ENCODE measurements around the gene RASGRP1. TPM values are rescaled to one million over a fixed set of nuclear protein-coding genes. Genes with fewer than 3 reads are reported as not detected.

RASGRP1 gene
- total RNA-seq, 1 donor from 2014 or later: 2.3 TPM

DNA sequence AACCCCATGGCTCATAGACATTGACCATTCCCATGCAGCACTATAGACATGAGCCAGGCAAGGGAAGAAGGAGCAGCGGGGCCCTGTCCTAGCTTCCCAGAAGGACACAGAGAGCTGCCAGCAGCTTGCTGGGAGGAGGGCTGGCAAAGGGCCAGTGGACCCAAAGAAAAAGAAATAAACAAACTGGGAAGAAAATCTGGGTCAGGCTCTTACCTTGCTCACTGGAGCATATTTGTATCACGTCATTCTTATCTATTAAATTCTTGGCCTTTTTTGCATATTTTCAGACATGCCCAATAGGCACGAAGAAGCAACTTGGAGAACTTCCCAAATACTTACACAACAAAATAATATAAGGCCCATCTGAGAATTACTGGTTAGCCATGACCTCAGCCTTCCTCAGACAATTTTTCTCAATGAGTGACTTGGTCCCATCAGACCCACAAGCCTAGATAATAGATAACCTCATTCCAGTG lies 28.4 kb downstream of the RASGRP1 start:
- H3K4me3 ChIP-seq: no peak overlapping the region
- intact Hi-C loops (cut with DNase I): no loop called here
- ATAC-seq: no peak
- TF ChIP-seq, protein P1, sequence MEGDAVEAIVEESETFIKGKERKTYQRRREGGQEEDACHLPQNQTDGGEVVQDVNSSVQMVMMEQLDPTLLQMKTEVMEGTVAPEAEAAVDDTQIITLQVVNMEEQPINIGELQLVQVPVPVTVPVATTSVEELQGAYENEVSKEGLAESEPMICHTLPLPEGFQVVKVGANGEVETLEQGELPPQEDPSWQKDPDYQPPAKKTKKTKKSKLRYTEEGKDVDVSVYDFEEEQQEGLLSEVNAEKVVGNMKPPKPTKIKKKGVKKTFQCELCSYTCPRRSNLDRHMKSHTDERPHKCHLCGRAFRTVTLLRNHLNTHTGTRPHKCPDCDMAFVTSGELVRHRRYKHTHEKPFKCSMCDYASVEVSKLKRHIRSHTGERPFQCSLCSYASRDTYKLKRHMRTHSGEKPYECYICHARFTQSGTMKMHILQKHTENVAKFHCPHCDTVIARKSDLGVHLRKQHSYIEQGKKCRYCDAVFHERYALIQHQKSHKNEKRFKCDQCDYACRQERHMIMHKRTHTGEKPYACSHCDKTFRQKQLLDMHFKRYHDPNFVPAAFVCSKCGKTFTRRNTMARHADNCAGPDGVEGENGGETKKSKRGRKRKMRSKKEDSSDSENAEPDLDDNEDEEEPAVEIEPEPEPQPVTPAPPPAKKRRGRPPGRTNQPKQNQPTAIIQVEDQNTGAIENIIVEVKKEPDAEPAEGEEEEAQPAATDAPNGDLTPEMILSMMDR (IDR thresholded peaks at IDR 0.05): no peak
- H3K27ac ChIP-seq: no peak overlapping the region
- no peak for DNase-seq
- H3K36me3 ChIP-seq: no peaks in the 10 kb centered on the region
- no peaks in the 10 kb centered on the region for H3K9me3 ChIP-seq
- no peaks in the 10 kb centered on the region for H3K27me3 ChIP-seq (ENCODE audit: low read depth)
- no peaks in the 10 kb centered on the region for H3K4me1 ChIP-seq

DNA sequence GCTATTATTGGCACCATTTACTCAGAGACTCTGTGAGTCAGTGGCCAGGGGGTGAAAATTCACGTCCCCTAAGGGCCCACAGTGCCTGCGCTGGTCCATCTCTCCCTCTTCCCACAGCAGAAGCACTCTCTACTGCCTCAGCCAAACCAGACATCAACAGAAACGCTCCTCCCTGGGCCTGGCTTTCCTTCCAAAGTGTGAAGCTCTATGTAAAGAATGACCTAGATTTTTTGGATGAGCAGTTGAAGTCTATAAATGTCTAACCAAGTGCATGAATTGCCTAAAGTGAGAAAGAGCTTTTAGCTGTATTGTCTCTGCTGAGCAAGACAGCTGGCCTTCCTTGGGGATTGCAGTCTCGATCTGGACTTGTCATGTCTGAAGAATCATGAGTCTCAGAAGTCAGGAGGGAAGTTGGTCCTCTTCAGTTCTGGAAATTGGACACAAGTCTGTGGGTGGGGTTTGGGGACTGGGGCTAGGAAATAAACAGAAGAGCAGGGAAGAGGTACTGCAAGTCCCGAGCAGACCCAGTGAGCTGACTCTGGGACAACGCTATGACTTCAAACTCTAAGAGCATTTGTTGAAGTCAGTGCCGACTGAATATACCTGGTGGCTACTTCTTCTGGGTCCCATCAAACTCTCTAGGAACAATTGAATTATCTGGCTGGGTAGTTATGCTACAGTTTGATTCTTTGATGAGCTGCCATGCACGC lies 29.0 kb downstream of the RASGRP1 start:
- intact Hi-C loops (cut with DNase I): no loop called here
- Histone ChIP-seq H3K9me3 (no peaks in the 10 kb centered on the region), H3K27ac (no peak overlapping the region), H3K36me3 (no peaks in the 10 kb centered on the region), H3K4me1 (no peaks in the 10 kb centered on the region), H3K27me3 (ENCODE audit: low read depth) (no peaks in the 10 kb centered on the region), H3K4me3 (no peak overlapping the region)
- no peak for DNase-seq
- TF ChIP-seq, protein P1 (IDR thresholded peaks at IDR 0.05): no peak
- ATAC-seq: no peak

DNA sequence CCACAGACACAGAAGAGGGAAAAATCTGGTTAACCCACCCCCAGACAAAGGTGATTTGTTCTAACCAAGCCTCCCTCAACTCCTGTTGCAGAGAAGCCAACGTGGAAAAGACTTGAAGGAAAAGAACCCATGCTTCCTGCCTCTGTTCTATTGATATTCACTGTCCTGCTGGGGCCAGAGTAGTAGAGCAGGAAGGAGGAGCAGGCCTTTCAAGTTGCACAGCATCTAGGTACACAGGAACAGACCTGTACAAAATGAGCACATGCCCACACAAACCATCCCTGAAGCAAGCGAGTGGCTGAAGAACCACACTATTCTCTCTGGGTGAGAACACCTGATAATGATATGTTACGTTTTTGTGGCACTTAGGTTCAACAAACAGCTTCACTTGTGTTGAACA lies 29.9 kb downstream of the RASGRP1 start:
- Histone ChIP-seq H3K27me3 (ENCODE audit: low read depth) (no peaks in the 10 kb centered on the region), H3K4me3 (no peak overlapping the region), H3K4me1 (no peaks in the 10 kb centered on the region), H3K27ac (no peak overlapping the region), H3K36me3 (no peaks in the 10 kb centered on the region), H3K9me3 (no peaks in the 10 kb centered on the region)
- DNase-seq (no peak), ATAC-seq (no peak)
- intact Hi-C loops (cut with DNase I): no loop called here
- TF ChIP-seq, protein P1 (IDR thresholded peaks at IDR 0.05): no peak

DNA sequence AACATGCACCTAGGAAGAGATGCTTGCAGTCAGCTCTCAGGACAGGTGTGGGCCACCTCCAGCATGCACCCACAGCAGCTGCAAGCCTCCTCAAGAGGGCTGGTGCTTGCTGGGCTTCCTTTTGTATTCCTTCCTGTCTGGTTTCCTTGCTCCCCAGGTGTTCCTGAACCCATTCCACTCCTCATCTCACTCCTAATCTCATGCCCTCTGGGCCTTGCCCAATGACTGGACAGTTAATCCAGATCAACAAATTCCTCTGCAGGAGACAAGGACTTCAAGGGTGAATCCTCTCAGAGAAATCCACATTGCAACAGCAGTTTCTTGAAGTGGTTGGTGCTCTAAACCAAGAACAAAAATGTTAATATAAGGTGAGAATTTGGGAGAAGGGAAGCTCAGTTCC lies 30.7 kb downstream of the RASGRP1 start:
- DNase-seq: no peak
- Histone ChIP-seq H3K27ac (no peak overlapping the region), H3K4me1 (no peaks in the 10 kb centered on the region), H3K27me3 (ENCODE audit: low read depth) (no peaks in the 10 kb centered on the region), H3K9me3 (no peaks in the 10 kb centered on the region), H3K4me3 (no peak overlapping the region), H3K36me3 (no peaks in the 10 kb centered on the region)
- TF ChIP-seq, protein P1 (IDR thresholded peaks at IDR 0.05): no peak
- intact Hi-C loops (cut with DNase I): no loop called here
- ATAC-seq: no peak

DNA sequence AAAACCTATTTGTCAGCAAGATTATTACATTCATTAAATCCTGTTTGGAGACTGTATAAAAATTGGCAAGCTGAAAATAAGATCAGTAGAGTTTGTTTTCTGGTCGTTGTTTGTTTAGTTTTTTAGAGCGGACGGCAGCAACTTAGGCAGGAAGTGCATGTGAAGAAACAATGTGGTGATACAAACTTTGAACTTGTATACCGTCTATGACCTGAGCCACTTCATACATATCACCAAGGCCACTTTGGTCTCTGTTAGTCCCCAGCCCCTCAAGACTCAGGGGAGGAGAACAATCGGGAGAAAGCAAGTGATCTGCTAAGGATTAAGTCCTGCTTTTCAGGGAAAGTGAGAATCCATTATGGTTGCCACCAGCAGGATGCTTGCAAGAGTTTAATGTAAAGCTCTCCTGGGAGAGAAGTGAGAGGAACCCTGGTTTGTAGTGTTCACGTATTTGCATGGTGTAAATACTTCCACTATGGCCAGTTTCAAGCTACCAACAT lies 31.1 kb downstream of the RASGRP1 start:
- ATAC-seq: no peak
- no peak for DNase-seq
- Histone ChIP-seq H3K27ac (no peak overlapping the region), H3K9me3 (no peaks in the 10 kb centered on the region), H3K27me3 (ENCODE audit: low read depth) (no peaks in the 10 kb centered on the region), H3K4me1 (no peaks in the 10 kb centered on the region), H3K4me3 (no peak overlapping the region), H3K36me3 (no peaks in the 10 kb centered on the region)
- intact Hi-C loops (cut with DNase I): no loop called here
- TF ChIP-seq, protein P1 (IDR thresholded peaks at IDR 0.05): no peak

Data from lower lobe of right lung (tissue), 2 donors.